Endothelial cell of umbilical vein (primary cell): ENCODE measurements around the gene RAMP1. TPM values are rescaled to one million over a fixed set of nuclear protein-coding genes. Genes with fewer than 3 reads are reported as not detected.

ENCODE experiments used
- BruUV-seq: library from RNA; stranded (reverse); fragments of 400-500 nt; replicated peaks from 2 replicates; lab custom pipeline; 2021; lab: Mats Ljungman, UMichigan
- CTCF ChIA-PET: fragments of 300-600, 350-600 bp; sonication (Branson Sonifier 250); formaldehyde crosslinking; loops from one replicate; lab custom pipeline; 2021; ENCODE audit warnings: antibody characterized with exemption, inconsistent platforms; lab: Charles Lee
- POLR2A ChIA-PET: fragments of 300-600, 350-600 bp; sonication (Branson Sonifier 250); formaldehyde crosslinking; loops from one replicate; lab custom pipeline; 2021; ENCODE audit warnings: antibody characterized with exemption, inconsistent platforms; lab: Charles Lee
- DNase-seq: peaks from one replicate; pipeline ENCODE4 v3.0.0-alpha.2; 2011; ENCODE audit warnings: low read depth, low spot score
- FAIRE-seq: peaks from 2 replicates; lab custom pipeline; 2011; peaks lifted over from hg19 to GRCh38; lab: Jason Lieb, UNC
- H2AFZ ChIP-seq: 2 replicates; pipeline ENCODE4 v1.6.0; 2012; ENCODE audit warnings: low read depth, low read length, control low read depth, inconsistent platforms
- H3K27ac ChIP-seq: 2 replicates; pipeline ENCODE4 v1.5.1; 2011; ENCODE audit warnings: low read depth, mild to moderate bottlenecking, control low read depth, low read length, moderate library complexity; ENCODE audit not compliant: insufficient read depth
- H3K27me3 ChIP-seq, 2 experiments: 2 replicates each; pipeline versions ENCODE4 v1.6.0 to v1.6.1; 2011; ENCODE audit warnings: low read length in 2 of 2, mixed read lengths in 1 of 2; ENCODE audit not compliant: control insufficient read depth in 2 of 2, insufficient read depth in 2 of 2
- H3K36me3 ChIP-seq, 2 experiments: 2 replicates in 1 of 2; 3 replicates in 1 of 2; pipeline ENCODE4 v1.5.1; 2011; ENCODE audit warnings: low read length in 2 of 2, mild to moderate bottlenecking in 1 of 2, moderate library complexity in 1 of 2; ENCODE audit not compliant: control insufficient read depth in 2 of 2, insufficient read depth in 2 of 2; ENCODE audit errors: extremely low read depth in 1 of 2
- H3K4me1 ChIP-seq: 3 replicates; pipeline ENCODE4 v1.5.1; 2011; ENCODE audit warnings: mild to moderate bottlenecking, low read length; ENCODE audit not compliant: control insufficient read depth, insufficient read depth; ENCODE audit errors: extremely low read depth
- H3K4me2 ChIP-seq: 2 replicates; pipeline ENCODE4 v1.6.1; 2011; ENCODE audit warnings: low read length, control low read depth, mixed read lengths; ENCODE audit not compliant: insufficient read depth
- H3K4me3 ChIP-seq, 3 experiments: fragments of 200-600 bp in 1 of 3; sonication (generic), shearing (Covaris generic) in 1 of 3; replicated peaks in 1 of 3; 2 replicates each; pipeline ENCODE4 v1.5.1; 2011 to 2016; ENCODE audit warnings: control low read depth in 3 of 3, low read length in 3 of 3, mild to moderate bottlenecking in 2 of 3, inconsistent platforms in 1 of 3, low read depth in 1 of 3, moderate library complexity in 1 of 3; ENCODE audit not compliant: insufficient read depth in 1 of 3
- H3K79me2 ChIP-seq: 2 replicates; pipeline ENCODE4 v1.6.0; 2012; ENCODE audit warnings: low read length, inconsistent platforms; ENCODE audit not compliant: control insufficient read depth, insufficient read depth
- H3K9ac ChIP-seq: replicated peaks from 2 replicates; pipeline ENCODE3; 2011; ENCODE audit warnings: low read length, control low read depth; ENCODE audit not compliant: insufficient read depth; ENCODE audit errors: extremely low read depth
- H3K9me1 ChIP-seq: replicated peaks from 3 replicates; pipeline ENCODE4 v1.6.0; 2011; ENCODE audit warnings: mild to moderate bottlenecking, low read length; ENCODE audit not compliant: control insufficient read depth, insufficient read depth; ENCODE audit errors: extremely low read depth
- H3K9me3 ChIP-seq: replicated peaks from 2 replicates; pipeline ENCODE4 v1.5.1; 2012; ENCODE audit warnings: low read length, inconsistent platforms; ENCODE audit not compliant: control insufficient read depth, insufficient read depth
- H4K20me1 ChIP-seq: replicated peaks from 2 replicates; pipeline ENCODE3; 2011; ENCODE audit warnings: mild to moderate bottlenecking, low read length; ENCODE audit not compliant: control insufficient read depth, insufficient read depth; ENCODE audit errors: extremely low read depth
- CTCF ChIP-seq, 2 donors: IDR thresholded peaks; 1 replicate in 1 of 2; 2 replicates in 1 of 2; pipeline ENCODE4 v1.5.1; 2011; ENCODE audit warnings: low read length in 2 of 2, mild to moderate bottlenecking in 2 of 2, moderate library complexity in 2 of 2, control low read depth in 1 of 2, inconsistent platforms in 1 of 2, low read depth in 1 of 2; ENCODE audit not compliant: insufficient read depth in 1 of 2; ENCODE audit errors: extremely low read depth in 1 of 2
- EZH2 ChIP-seq: IDR thresholded peaks from 2 replicates; pipeline ENCODE4 v1.6.1; 2012; ENCODE audit warnings: borderline replicate concordance, low read depth, mild to moderate bottlenecking, moderate library complexity, low read length, inconsistent platforms; ENCODE audit not compliant: severe bottlenecking
- FOS ChIP-seq: IDR thresholded peaks from 2 replicates; pipeline ENCODE4 v1.6.1; 2011; ENCODE audit warnings: mild to moderate bottlenecking, low read length, moderate library complexity, borderline replicate concordance; ENCODE audit not compliant: insufficient read depth
- GATA2 ChIP-seq: IDR thresholded peaks from 2 replicates; pipeline ENCODE4 v1.7.0; 2011; ENCODE audit warnings: low read depth, mild to moderate bottlenecking, moderate library complexity, mixed read lengths, low read length; ENCODE audit not compliant: insufficient read length, insufficient read depth
- JUN ChIP-seq: IDR thresholded peaks from 2 replicates; pipeline ENCODE4 v1.6.1; 2011; ENCODE audit warnings: borderline replicate concordance, low read depth; ENCODE audit not compliant: insufficient read length, insufficient read depth
- MYC ChIP-seq: IDR thresholded peaks from one replicate; pipeline ENCODE4 v1.6.1; 2011; ENCODE audit warnings: mild to moderate bottlenecking, low read depth, low read length
- POLR2A ChIP-seq: IDR thresholded peaks from 2 replicates; pipeline ENCODE4 v1.6.1; 2012; ENCODE audit warnings: low read depth, mild to moderate bottlenecking, control low read depth, low read length
- dilution Hi-C: fragments of 300-500 bp; cut with MboI; formaldehyde crosslinking; loops from one replicate; pipeline ENCODE4 v1.15.0; 2019; ENCODE audit warnings: low sequenced_read_pairs; ENCODE audit not compliant: extremely low pct_ligation_motif_present
- intact Hi-C: fragments of 100-400 bp; cut with micrococcal nuclease; formaldehyde crosslinking; loops from one replicate; pipeline ENCODE4 v1.10.0; 2022
- polyA plus RNA-seq, 4 experiments: library from polyadenylated mRNA; depleted of rRNA in 3 of 4; stranded (reverse) in 3 of 4; unstranded in 1 of 4; fragments of >200 nt; gene quantifications; 2 replicates each; pipeline versions ENCODE4 v1.2.1 to v1.2.3, GENCODE V29; 2011 to 2012; ENCODE audit warnings: missing spikeins in 1 of 4
- total RNA-seq: library from RNA; stranded (reverse); gene quantifications from 2 replicates; pipeline ENCODE4 v1.2.3, GENCODE V29; 2021
- TF ChIP-seq, protein P1 (sequence below): IDR thresholded peaks from 2 replicates; pipeline ENCODE4 v1.6.1; 2011; ENCODE audit not compliant: insufficient read depth, insufficient read length

The RAMP1 gene
- total and polyA plus RNA-seq, 2 donors (not counting 3 experiments of a cell fraction or from before 2014, with no cell fraction given): 0.18 TPM; not detected in 1

DNA sequence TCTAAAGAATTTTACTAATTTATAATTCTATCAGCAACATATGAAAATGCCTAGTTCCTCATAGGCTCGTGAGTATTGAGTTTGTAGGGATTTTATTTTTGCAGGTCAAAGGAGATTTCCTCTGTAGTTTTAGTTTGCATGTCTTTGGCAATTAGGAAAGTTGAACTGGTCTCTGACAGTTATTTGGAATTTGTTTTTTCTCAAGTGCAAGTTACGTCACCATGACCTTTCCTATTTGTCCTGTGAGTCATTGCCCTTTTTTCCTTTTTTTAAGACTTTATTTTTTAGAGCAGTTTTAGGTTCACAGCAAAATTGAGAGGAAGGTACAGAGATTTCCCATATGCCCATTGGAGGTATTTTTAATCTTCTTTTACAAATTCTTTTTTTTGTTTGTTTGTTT lies 29.0 kb downstream of the RAMP1 start:
- BruUV-seq: no TSS peak
- DNase-seq: peak; percentile 67
- POLR2A ChIA-PET: no interaction called here

More for the DNA sequence above, 29.0 kb downstream of the RAMP1 start:
- H2AFZ ChIP-seq: no peak overlapping the region
- peak; percentile 70 for TF ChIP-seq FOS
- TF ChIP-seq POLR2A: no peak
- TF ChIP-seq CTCF (IDR thresholded peaks at IDR 0.05; ENCODE audit: extremely low read depth in 1 of 2, insufficient read depth in 1 of 2, low read depth in 1 of 2, low read length in 2 of 2): no peak
- TF ChIP-seq, protein P1, sequence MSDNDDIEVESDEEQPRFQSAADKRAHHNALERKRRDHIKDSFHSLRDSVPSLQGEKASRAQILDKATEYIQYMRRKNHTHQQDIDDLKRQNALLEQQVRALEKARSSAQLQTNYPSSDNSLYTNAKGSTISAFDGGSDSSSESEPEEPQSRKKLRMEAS: no peak
- no peak for TF ChIP-seq GATA2
- no peak for TF ChIP-seq EZH2
- TF ChIP-seq JUN: peak; percentile 83
- TF ChIP-seq MYC: no peak
- no peak overlapping the region for H3K4me3 ChIP-seq
- no peak overlapping the region for H3K9ac ChIP-seq
- H3K79me2 ChIP-seq: no peaks in the 10 kb centered on the region
- dilution Hi-C loops (no loop called here), intact Hi-C loops (no loop called here)
- H3K27ac ChIP-seq: no peak overlapping the region
- H4K20me1 ChIP-seq: no peaks in the 10 kb centered on the region
- FAIRE-seq: peak; percentile 79
- H3K9me1 ChIP-seq: no peaks in the 10 kb centered on the region
- H3K36me3 ChIP-seq: no peaks in the 10 kb centered on the region
- no peaks in the 10 kb centered on the region for H3K27me3 ChIP-seq
- no peaks in the 10 kb centered on the region for H3K9me3 ChIP-seq
- peaks cover 7% of the 10 kb centered on the region for H3K4me1 ChIP-seq
- CTCF ChIA-PET: no interaction called here
- H3K4me2 ChIP-seq: peak overlapping the region; percentile 24
